Measurements from ENCODE around the gene MRO. TPM values are rescaled to one million over a fixed set of nuclear protein-coding genes. Genes with fewer than 3 reads are reported as not detected.

The MRO gene
- total and polyA plus RNA-seq, 8 donors: 0.13 to 2.0 (median 1.3) TPM; not detected in 3

- no peaks in the 10 kb centered on the region for H3K36me3 ChIP-seq
- no peak for DNase-seq
- TF ChIP-seq, protein P1, sequence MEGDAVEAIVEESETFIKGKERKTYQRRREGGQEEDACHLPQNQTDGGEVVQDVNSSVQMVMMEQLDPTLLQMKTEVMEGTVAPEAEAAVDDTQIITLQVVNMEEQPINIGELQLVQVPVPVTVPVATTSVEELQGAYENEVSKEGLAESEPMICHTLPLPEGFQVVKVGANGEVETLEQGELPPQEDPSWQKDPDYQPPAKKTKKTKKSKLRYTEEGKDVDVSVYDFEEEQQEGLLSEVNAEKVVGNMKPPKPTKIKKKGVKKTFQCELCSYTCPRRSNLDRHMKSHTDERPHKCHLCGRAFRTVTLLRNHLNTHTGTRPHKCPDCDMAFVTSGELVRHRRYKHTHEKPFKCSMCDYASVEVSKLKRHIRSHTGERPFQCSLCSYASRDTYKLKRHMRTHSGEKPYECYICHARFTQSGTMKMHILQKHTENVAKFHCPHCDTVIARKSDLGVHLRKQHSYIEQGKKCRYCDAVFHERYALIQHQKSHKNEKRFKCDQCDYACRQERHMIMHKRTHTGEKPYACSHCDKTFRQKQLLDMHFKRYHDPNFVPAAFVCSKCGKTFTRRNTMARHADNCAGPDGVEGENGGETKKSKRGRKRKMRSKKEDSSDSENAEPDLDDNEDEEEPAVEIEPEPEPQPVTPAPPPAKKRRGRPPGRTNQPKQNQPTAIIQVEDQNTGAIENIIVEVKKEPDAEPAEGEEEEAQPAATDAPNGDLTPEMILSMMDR (IDR thresholded peaks at IDR 0.05): no peak
- TF ChIP-seq EP300 (IDR thresholded peaks at IDR 0.05) (no peak), POLR2A (IDR thresholded peaks at IDR 0.05) (no peak), POLR2AphosphoS5 (IDR thresholded peaks at IDR 0.05) (no peak)
- no peak overlapping the region for H3K4me3 ChIP-seq
- H3K27ac ChIP-seq: no peak overlapping the region
- peaks cover 0 to 51% (median 40%) of the 10 kb centered on the region in 4 donors for H3K9me3 ChIP-seq
- no peaks in the 10 kb centered on the region for H3K27me3 ChIP-seq
- intact Hi-C loops (cut with DNase I; ENCODE audit: low total_unique reads): no loop called here
- H3K4me1 ChIP-seq: no peaks in the 10 kb centered on the region
These were observed 50.4 kb downstream of the MRO start for GRCh38 chr18:50769463-50769862.

- H3K4me3 ChIP-seq: no peak overlapping the region
- no peaks in the 10 kb centered on the region for H3K9me3 ChIP-seq
- TF ChIP-seq EP300 (IDR thresholded peaks at IDR 0.05): no peak
- TF ChIP-seq, protein P1 (IDR thresholded peaks at IDR 0.05): no peak
- H3K27me3 ChIP-seq: no peaks in the 10 kb centered on the region
- no peak overlapping the region for H3K27ac ChIP-seq
- H3K36me3 ChIP-seq: no peaks in the 10 kb centered on the region
- intact Hi-C loops (cut with DNase I; ENCODE audit: low total_unique reads): no loop called here
- WGBS, 5 donors: 71 to 82% (median 79%) methylated on average over 7 of the region's 7 CpGs
- no peaks in the 10 kb centered on the region for H3K4me1 ChIP-seq
- DNase-seq: no peak
These were observed 62.5 kb downstream of the MRO start for GRCh38 chr18:50757358-50757757.

DNA sequence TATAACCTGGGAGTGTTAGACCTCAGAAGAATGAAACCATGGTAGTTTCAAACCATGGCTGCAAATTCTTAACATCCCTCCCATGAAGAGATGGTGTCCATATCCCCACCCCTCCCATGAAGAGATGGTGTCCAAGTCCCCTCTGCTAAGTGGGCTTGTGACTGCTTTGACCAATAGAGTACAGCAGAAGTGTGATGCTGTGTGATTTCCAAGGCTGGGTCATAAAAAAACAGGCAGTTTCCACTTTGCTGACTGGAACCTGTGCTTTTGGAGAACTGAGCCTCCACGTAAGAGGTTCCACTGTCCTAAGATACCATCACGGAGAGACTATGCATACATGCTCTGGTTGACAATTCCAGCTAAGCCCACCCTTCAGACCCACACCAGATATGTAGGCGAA lies 65.5 kb downstream of the MRO start:
- TF ChIP-seq POLR2AphosphoS5 (IDR thresholded peaks at IDR 0.05) (no peak), EP300 (IDR thresholded peaks at IDR 0.05) (no peak), POLR2A (IDR thresholded peaks at IDR 0.05) (no peak)
- TF ChIP-seq, protein P1 (IDR thresholded peaks at IDR 0.05): no peak
- intact Hi-C loops (cut with DNase I; ENCODE audit: low total_unique reads): no loop called here
- Histone ChIP-seq H3K27me3 (peaks cover 0 to 12% (median 0%) of the 10 kb centered on the region in 3 donors), H3K9me3 (no peaks in the 10 kb centered on the region), H3K4me1 (no peaks in the 10 kb centered on the region), H3K36me3 (no peaks in the 10 kb centered on the region), H3K4me3 (no peak overlapping the region), H3K27ac (no peak overlapping the region)
- WGBS, 5 donors: 85 to 94% (median 92%) methylated on average over 3 of the region's 3 CpGs
- DNase-seq: no peak

GRCh38 chr18:50753311-50753710 lies 66.5 kb downstream of the MRO start:
- Histone ChIP-seq H3K4me3 (no peak overlapping the region), H3K9me3 (peaks cover 0 to under 1% (median 0%) of the 10 kb centered on the region in 4 donors), H3K4me1 (no peaks in the 10 kb centered on the region), H3K27ac (no peak overlapping the region), H3K27me3 (peaks cover 0 to 14% (median 0%) of the 10 kb centered on the region in 3 donors), H3K36me3 (no peaks in the 10 kb centered on the region)
- no peak for DNase-seq
- TF ChIP-seq, protein P1 (IDR thresholded peaks at IDR 0.05): no peak
- TF ChIP-seq POLR2A (IDR thresholded peaks at IDR 0.05) (no peak), POLR2AphosphoS5 (IDR thresholded peaks at IDR 0.05) (no peak)
- 38 to 95% (median 50%) methylated on average over 1 of the region's 1 CpG for WGBS, 5 donors
- intact Hi-C loops (cut with DNase I; ENCODE audit: low total_unique reads): no loop called here
